Retinal pigment epithelial cell (primary cell): ENCODE results near the gene CYSRT1.

Experiments
- DNase-seq: peaks from one replicate; pipeline ENCODE4 v3.0.0-alpha.2; 2010; ENCODE audit warnings: low read depth
- H3K4me3 ChIP-seq: 2 replicates; pipeline ENCODE4 v1.5.1; 2011; ENCODE audit warnings: mild to moderate bottlenecking, low read length, control low read depth, moderate library complexity
- TF ChIP-seq, protein P1 (sequence below): conservative IDR thresholded peaks from 2 replicates; pipeline ENCODE4 v1.5.1; 2011; ENCODE audit warnings: low read depth, low read length, control low read depth, inconsistent platforms

Gene CYSRT1

DNA sequence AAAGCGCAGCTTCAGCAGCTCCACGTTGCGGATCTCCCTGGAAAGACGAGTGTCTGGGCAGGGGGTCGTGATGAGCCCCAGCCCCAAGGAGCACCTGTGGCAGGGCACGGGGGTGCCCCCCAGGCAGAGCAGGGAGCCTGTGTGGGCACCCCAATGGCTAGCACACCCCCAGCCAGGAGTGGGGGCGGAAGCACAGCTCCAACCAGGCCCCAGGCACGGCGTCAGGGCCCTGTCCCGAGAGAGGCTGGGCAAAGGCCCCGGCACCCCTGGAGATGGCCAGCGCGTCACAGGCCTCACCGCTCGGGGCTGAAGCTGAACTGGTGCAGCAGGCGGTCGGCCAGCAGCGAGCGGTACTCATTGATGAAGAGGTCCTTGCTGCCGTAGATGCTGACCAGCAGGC, 44.5 kb upstream of the CYSRT1 start:
- DNase-seq: no peak
- TF ChIP-seq, protein P1, sequence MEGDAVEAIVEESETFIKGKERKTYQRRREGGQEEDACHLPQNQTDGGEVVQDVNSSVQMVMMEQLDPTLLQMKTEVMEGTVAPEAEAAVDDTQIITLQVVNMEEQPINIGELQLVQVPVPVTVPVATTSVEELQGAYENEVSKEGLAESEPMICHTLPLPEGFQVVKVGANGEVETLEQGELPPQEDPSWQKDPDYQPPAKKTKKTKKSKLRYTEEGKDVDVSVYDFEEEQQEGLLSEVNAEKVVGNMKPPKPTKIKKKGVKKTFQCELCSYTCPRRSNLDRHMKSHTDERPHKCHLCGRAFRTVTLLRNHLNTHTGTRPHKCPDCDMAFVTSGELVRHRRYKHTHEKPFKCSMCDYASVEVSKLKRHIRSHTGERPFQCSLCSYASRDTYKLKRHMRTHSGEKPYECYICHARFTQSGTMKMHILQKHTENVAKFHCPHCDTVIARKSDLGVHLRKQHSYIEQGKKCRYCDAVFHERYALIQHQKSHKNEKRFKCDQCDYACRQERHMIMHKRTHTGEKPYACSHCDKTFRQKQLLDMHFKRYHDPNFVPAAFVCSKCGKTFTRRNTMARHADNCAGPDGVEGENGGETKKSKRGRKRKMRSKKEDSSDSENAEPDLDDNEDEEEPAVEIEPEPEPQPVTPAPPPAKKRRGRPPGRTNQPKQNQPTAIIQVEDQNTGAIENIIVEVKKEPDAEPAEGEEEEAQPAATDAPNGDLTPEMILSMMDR: no peak
- no peak overlapping the region for H3K4me3 ChIP-seq

DNA sequence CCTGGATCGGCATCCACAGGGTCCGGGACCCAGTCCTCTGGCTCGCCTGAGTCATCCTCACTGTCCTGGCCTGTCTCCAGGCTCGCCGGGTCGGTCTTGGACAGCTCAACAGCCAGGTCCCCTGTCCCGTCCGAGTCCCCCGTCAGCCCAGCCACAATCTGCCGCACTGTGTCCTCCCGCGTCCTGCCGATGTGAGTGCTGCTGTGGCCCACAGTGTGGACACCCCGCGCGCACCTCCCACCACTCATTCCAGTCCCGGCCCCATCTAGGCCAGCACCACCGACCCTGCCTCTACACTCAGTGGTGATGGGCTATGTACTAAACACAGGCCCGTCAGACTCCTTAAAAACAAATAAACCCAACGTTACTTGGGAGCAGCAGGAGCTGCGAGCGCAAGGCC, 43.3 kb upstream of the CYSRT1 start:
- H3K4me3 ChIP-seq: no peak overlapping the region
- TF ChIP-seq, protein P1: no peak
- DNase-seq: no peak

DNA sequence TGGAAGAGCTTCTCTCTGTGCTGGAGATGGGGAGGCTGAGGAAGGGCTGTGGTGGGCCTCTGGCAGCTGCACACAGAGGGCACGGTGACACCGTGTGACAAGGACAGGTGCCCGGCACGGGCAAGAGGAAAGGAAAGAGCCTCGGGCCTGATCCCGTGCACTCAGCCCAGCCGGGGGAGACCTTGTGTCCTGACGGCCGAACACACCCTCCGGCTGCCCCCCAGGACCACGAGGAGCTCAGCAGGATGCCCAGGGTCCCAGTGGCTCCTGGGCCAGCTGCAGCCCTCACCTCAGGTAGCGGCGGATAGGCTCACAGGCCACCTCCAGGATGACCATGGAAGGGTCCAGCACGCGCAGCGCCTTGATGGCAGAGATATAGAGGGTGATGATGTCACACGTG, 42.1 kb upstream of the CYSRT1 start:
- no peak for DNase-seq
- H3K4me3 ChIP-seq: no peak overlapping the region
- TF ChIP-seq, protein P1: no peak

DNA sequence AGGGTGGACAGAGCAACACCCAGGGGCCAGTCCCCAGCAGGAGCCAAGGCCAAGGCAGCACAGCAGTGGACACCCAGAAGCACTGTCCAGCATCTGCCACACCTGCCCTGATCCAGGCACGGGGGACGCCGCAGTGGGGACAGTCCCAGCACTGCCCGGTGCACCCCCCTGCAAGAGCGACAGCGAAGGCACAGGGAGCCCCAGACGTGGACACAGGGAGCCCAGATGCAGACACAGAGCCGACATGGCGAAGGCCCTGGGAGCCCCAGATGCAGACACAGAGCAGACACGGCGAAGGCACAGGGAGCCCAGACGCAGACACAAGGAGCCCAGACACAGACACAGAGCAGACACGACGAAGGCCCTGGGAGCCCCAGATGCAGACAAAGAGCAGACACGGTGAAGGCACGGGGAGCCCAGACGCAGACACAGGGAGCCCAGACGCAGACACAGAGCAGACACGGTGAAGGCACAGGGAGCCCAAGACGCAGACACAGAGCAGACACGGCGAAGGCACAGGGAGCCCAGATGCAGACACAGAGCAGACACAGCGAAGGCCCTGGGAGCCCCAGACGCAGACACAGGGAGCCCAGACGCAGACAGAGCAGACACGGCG, 40.9 kb upstream of the CYSRT1 start:
- no peak for DNase-seq
- TF ChIP-seq, protein P1: no peak
- H3K4me3 ChIP-seq: no peak overlapping the region

DNA sequence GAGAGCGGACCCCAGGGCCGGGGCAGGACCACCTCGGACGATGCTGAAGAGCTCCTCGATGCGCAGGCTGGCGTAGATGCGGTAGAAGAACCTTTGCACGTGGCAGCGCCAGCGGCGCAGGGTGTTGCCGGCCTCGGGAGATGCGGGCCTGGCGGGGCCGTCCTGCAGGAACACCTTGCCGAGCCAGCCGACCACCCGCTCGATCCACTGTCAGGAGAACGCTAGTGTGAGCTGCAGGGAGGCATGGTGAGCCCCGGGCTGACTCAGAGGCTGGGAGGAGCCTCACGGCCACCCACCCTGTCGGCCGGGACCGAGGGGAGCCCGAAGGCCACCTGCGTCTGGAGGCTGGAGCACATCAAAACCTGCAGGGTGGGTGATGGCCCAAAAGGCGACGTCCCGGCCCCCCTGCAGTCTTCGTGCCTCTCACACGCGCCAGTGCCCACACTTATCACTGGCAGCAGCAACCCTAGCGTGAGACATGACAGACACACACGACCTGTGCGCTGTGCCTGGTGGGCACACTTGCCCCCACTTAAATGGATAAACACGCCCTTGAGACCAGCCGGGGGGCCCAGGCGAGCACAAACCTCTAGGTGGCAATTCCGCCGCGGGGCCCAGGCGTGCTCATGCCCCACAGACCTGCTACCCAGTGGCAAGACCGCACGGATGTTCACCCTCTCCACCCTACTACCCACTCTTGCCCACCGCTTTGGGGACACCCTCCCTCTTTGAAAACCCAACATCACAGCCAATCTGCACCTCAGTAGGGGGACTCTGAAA, 39.9 kb upstream of the CYSRT1 start:
- no peak for DNase-seq
- H3K4me3 ChIP-seq: no peak overlapping the region
- TF ChIP-seq, protein P1: no peak

DNA sequence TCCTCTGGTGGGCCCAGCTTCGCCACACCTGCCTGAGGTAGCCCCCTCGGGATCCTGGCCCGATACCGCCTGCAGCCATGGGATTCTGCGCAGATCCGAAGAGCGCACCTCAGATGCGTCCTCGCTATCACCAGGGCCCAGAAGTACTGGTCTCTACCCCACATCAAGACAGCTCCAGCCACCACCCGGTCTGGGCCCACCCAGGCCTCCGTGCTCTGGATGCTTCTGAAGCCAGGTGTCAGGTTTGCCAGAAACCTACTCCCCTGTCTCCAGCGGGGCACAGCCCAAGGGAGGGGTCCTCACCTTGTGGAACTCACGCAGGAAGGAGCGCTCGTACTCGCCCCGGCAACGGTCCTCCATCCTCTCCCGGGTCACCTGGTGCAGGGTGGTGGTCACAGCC, 39.1 kb upstream of the CYSRT1 start:
- DNase-seq: no peak
- TF ChIP-seq, protein P1: no peak
- no peak overlapping the region for H3K4me3 ChIP-seq

DNA sequence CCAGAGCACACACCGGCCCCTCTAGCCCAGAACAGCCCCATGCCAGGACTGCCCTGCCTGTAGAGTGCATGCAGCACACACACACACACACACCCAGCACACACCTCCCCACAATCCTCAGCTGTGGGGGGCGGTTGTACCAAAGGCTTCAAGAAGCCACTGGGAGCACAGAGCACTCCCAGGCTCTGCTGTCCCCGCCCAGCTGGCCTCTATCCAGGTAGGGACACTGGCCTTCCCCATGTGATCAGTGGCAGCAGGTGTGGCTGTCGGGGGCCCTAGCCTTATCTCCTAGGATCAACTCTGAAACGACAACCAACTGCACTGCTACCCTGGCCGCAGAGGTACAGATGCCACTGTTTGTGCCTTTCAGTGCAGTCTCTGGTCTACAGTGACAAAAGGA, 38.6 kb upstream of the CYSRT1 start:
- DNase-seq: no peak
- H3K4me3 ChIP-seq: no peak overlapping the region
- TF ChIP-seq, protein P1: no peak
